ENCODE measurements around the gene PSD.

PSD gene

GRCh38 chr10:102461187-102462054, 42.8 kb upstream of the PSD start (continued):
- TF ChIP-seq TSHZ1 (tag by site-specific recombination; IDR thresholded peaks at IDR 0.05; ENCODE audit: borderline replicate concordance) = no peak
- peak; percentile 61; the same call in 1 of the 2 replicates for TF ChIP-seq ZBTB44 (tag by site-specific recombination; IDR thresholded peaks at IDR 0.05)
- no peak for TF ChIP-seq ZNF274 (IDR thresholded peaks at IDR 0.05; ENCODE audit: low read length)
- no peak for TF ChIP-seq ZNF274 (tag by site-specific recombination; IDR thresholded peaks at IDR 0.05; ENCODE audit: borderline replicate concordance)
- TF ChIP-seq ZNF146 (tag by site-specific recombination; IDR thresholded peaks at IDR 0.05) = no peak
- no peak for TF ChIP-seq ZNF560 (tag by site-specific recombination; IDR thresholded peaks at IDR 0.05; ENCODE audit: borderline replicate concordance)
- TF ChIP-seq ZNF658 (tag by site-specific recombination; IDR thresholded peaks at IDR 0.05) = no peak
- TF ChIP-seq BCL6B (tag by site-specific recombination; IDR thresholded peaks at IDR 0.05) = no peak
- TF ChIP-seq ATF2 (tag by site-specific recombination; IDR thresholded peaks at IDR 0.05; ENCODE audit: low read depth) = no peak
- no peak for TF ChIP-seq ZNF248 (tag by site-specific recombination; IDR thresholded peaks at IDR 0.05)
- no peak for TF ChIP-seq ZNF223 (tag by site-specific recombination; IDR thresholded peaks at IDR 0.05)
- no peak for TF ChIP-seq ZNF639 (tag by site-specific recombination; IDR thresholded peaks at IDR 0.05)
- TF ChIP-seq ZNF670 (tag by site-specific recombination; IDR thresholded peaks at IDR 0.05; ENCODE audit: low read depth) = no peak
- TF ChIP-seq ZNF280D (tag by site-specific recombination; IDR thresholded peaks at IDR 0.05) = no peak
- peak; percentile 75 for TF ChIP-seq ZNF341 (tag by site-specific recombination; IDR thresholded peaks at IDR 0.05; ENCODE audit: low read depth)
- TF ChIP-seq ZBTB11 (tag by site-specific recombination; conservative IDR thresholded peaks at IDR 0.05; ENCODE audit: low read depth) = peak; percentile 64
- no peak for TF ChIP-seq ZNF350 (tag by site-specific recombination; IDR thresholded peaks at IDR 0.05)
- no peak for TF ChIP-seq ZNF585B (tag by site-specific recombination; IDR thresholded peaks at IDR 0.05)
- no peak for TF ChIP-seq ZNF548 (tag by site-specific recombination; IDR thresholded peaks at IDR 0.05)
- TF ChIP-seq RBAK (tag by site-specific recombination; IDR thresholded peaks at IDR 0.05) = no peak
- peak; percentile 37 for TF ChIP-seq KLF10 (tag by site-specific recombination; IDR thresholded peaks at IDR 0.05)
- TF ChIP-seq ZNF335 (tag by site-specific recombination; conservative IDR thresholded peaks at IDR 0.05) = peak; percentile 78
- TF ChIP-seq SP3 (tag by site-specific recombination; IDR thresholded peaks at IDR 0.05) = peak; percentile 89

All from HEK293 (cell line).